GM21825 (cell line): ENCODE data around the gene TAS2R9.
"Not testable (repeated sequence)": the region's sequence is repeated elsewhere in the genome, so short reads cannot be mapped to it uniquely, and the experiment has no call there.

Experiments
- ATAC-seq: cut with Tn5 transposase; IDR thresholded peaks from one replicate; pipeline ENCODE4 v1.9.1; 2021; ENCODE audit warnings: mild to moderate bottlenecking, moderate library complexity; ENCODE audit not compliant: unreplicated experiment

Gene TAS2R9

GRCh38 chr12:10810068-10810467, at the start of gene TAS2R9:
Gene TAS2R9 (minus strand): TSS chr12:10810168. CDS start chr12:10810075, 93 bp downstream.
- no peak for ATAC-seq

- ATAC-seq = no peak
These were observed 45.8 kb upstream of the TAS2R9 start for GRCh38 chr12:10855807-10856206.

DNA sequence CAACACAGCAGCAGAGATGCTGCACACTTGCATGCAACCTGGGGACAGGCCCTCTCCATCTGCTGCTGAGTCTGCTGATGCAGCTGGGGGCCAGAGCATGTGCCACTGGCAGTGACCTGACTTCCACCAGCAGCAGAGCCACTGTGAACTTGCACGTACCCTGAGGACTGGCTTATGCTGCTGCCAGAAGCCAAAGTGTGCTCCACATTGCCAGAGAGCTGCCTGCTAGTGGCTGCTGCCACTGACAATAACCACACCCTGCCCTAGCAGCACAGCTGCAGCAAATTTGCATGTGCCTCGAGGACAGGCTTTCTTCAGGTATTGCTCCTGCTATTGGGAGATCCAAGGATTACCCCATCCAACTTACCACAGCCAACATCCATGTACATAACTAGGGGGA, 43.8 kb upstream of the TAS2R9 start:
- no peak for ATAC-seq

DNA sequence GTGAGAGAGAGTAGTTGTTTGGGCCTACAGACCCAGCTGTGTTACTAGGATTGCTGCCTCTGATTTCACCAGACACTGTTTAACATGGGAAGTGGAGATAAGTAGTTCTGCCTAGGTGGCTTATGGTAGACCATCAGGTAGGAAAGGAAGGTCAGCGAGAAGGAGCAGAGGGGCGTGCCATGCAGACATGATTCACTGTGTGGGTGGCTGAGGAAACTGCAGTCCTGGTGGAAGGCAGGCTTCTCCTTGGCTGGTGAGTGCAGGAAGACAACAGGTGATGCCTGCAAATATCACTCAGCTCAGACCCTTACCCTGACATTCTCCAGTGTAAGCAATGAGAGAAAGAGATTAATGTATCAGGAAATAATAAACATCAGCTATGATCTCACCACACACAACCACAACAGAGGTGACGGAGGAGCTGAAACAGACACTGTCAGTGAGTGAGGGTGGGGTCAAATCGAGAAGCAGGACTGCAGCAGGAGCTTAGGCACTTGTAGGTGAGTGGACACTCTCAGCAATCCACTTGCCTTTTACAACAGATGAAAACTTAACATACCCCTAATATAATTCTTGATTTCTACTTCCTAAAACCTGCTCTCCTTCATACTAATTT, 41.4 kb upstream of the TAS2R9 start:
- ATAC-seq = no peak

- ATAC-seq = no peak
These were observed 39.5 kb upstream of the TAS2R9 start, which contains the start of gene PRR4 for GRCh38 chr12:10849425-10849878. Gene PRR4 (minus strand): TSS chr12:10849475. CDS start chr12:10849437, 38 bp downstream.

DNA sequence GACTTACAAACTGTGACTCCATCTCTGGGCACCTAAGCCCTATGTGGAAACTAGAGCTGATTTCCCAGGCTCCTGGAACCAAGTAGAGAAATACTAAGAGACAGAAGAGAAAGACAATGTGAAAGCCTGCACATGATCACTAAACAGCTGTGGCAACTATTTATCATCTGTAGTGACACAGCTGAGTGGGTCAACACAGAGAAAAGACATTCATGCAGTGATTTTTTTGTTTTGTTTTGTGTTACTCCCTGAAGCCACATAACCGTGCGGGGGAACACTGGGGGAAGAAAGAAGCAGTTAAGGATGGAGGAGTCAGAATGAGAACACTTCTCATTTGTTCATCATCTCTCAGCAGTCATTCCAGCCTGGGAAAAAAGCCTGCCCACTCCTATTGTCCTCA, 37.8 kb upstream of the TAS2R9 start:
- no peak for ATAC-seq

GRCh38 chr12:10842862-10843261, 32.9 kb upstream of the TAS2R9 start:
- ATAC-seq = no peak

GRCh38 chr12:10838461-10838860, 28.5 kb upstream of the TAS2R9 start:
- no peak for ATAC-seq

DNA sequence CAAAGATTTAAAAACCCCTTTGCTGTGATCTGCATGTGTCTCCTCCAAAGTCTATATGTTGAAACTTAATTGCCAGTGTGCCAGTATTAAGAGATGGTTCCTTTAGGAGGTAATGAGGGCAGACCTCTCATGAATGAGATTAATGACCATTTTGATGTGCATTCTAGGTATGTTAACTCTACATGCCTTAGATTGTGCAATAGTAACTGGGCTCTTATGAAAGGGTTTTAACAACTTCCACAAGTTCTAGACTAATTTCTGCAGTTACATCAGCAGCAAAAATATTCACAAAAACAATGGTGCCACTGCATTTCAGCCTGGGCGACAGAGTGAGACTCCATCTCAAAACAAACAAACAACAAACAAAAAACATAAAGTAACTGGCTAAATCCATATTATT, 20.0 kb upstream of the TAS2R9 start:
- ATAC-seq = no peak

DNA sequence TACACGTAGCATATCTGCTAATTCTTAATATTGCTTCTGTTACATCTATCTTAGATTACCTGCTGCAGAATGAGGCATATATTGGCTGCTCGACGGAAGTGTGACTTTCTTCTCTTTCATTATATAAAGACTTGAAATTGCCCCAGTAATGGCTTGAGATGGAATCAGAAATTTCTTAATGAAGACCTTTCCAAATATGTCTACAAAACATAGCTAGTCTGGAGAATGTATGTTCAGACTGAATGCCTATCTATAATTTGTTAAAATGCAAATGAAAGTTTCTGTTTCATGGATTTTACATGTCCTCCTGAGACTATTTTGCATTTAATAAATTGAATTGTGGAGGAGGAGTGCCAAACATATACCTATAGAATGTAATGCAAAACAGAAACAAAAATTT, 16.3 kb upstream of the TAS2R9 start, which contains the start of gene TAS2R10:
Gene TAS2R10 (minus strand): TSS at position 101 of the 400 bp plus-strand sequence. CDS start 89 bp downstream, at position 12.
- ATAC-seq = no peak

DNA sequence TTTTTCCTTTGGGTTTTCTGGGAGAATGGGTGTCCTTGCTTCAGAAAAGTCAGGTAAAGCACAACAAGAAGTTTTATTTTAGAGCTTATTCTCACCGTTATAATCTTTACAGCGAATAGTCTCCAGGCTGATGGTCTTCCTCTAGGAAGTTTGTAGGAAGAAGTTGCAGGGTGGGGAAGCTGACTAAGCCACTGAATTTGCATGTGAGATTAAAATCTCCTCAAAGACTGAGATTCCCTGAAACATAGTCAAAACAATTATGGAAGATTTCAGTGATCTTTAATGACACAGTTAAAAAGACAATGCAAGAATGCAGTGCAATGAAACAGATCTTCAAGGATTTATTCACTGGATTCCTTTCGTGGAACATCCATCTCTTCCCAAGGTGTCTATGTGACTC, 15.0 kb upstream of the TAS2R9 start:
- ATAC-seq = no peak

GRCh38 chr12:10811883-10812536, 2.0 kb upstream of the TAS2R9 start:
- no peak for ATAC-seq

- no peak for ATAC-seq
These were observed 2.8 kb downstream of the TAS2R9 start, which contains the start of gene TAS2R8 for GRCh38 chr12:10807186-10807585. Gene TAS2R8 (minus strand): TSS chr12:10807286. CDS start chr12:10806980, 306 bp downstream.

DNA sequence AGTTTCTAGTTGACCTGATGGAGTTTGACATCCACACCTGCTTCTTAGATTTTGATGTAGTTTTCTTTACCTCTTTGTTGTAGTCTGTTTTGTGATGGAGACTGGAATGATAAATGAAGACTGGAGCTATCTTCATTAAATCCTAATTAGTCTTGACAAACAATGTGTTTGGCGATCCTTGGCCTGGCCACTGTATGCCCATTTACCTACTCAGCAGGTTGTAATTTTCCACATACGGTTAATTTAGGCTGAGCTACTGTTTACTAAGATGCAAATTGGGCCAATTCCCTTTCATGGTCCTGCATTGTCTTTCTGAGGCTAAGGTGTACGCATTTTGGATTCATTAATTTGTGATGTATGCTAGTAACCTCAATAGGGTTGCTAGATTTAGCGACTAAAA, 7.4 kb downstream of the TAS2R9 start, which contains the start of gene TAS2R7:
Gene TAS2R7 (minus strand): TSS at position 41 of the 400 bp plus-strand sequence. CDS start 57 bp downstream, outside the sequence.
- ATAC-seq = no peak

- no peak for ATAC-seq
These were observed 8.2 kb downstream of the TAS2R9 start for GRCh38 chr12:10801741-10802140.

GRCh38 chr12:10794222-10794621, 15.7 kb downstream of the TAS2R9 start:
- no peak for ATAC-seq

DNA sequence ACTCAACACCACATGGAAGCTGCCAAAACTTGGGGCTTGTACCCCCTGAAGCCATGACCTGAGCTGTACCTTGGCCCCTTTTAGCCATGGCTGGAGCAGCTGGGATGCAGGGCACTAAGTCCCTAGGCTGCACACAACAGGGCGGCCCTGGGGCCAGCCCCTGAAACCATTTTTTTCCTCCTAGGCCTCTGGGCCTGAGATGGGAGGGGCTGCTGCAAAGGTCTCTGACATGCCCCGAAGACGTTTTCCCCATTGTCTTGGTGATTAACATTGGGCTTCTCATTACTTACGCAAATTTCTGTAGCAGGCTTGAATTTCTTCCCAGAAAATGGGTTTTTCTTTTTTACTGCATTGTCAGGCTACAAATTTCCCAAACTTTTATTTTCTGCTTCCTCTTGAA, 18.2 kb downstream of the TAS2R9 start:
- ATAC-seq = not testable (repeated sequence)

GRCh38 chr12:10783252-10783651, 26.7 kb downstream of the TAS2R9 start:
- ATAC-seq = no peak

DNA sequence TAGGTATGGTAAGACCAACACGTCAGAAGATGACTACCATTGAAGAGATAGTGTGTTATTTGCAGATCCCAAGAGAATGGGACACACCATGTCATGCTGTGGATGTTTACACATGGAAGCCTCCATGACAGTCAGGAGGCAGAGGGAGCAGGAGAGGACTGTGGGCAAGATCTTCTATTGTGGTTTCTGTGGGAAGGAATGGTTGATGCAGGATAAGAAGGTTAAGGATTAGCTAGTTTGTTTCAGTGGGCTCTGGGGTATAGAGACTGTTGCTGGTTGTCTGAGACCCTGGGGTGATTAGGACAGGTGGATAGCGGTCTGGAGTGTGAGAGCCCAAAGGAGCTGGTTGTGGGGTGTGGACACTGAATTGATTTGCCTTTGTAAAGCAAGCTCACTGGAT, 30.9 kb downstream of the TAS2R9 start:
- no peak for ATAC-seq

- ATAC-seq = no peak
These were observed 38.7 kb downstream of the TAS2R9 start for GRCh38 chr12:10771132-10771733.

- no peak for ATAC-seq
These were observed 50.3 kb downstream of the TAS2R9 start for GRCh38 chr12:10759657-10760056.
